HG03095 (cell line): ENCODE results near the gene MLF1.
A peak's percentile ranks its signal among the peaks of the same experiment; 100 is the strongest.
"Not testable (repeated sequence)": the region's sequence is repeated elsewhere in the genome, so short reads cannot be mapped to it uniquely, and the experiment has no call there.

Experiments used
- ATAC-seq: cut with Tn5 transposase; IDR thresholded peaks from one replicate; pipeline ENCODE4 v1.9.1; 2021; ENCODE audit warnings: moderate library complexity; ENCODE audit not compliant: unreplicated experiment

The MLF1 gene, protein sequence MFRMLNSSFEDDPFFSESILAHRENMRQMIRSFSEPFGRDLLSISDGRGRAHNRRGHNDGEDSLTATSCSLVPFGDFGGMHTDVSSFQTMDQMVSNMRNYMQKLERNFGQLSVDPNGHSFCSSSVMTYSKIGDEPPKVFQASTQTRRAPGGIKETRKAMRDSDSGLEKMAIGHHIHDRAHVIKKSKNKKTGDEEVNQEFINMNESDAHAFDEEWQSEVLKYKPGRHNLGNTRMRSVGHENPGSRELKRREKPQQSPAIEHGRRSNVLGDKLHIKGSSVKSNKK

DNA sequence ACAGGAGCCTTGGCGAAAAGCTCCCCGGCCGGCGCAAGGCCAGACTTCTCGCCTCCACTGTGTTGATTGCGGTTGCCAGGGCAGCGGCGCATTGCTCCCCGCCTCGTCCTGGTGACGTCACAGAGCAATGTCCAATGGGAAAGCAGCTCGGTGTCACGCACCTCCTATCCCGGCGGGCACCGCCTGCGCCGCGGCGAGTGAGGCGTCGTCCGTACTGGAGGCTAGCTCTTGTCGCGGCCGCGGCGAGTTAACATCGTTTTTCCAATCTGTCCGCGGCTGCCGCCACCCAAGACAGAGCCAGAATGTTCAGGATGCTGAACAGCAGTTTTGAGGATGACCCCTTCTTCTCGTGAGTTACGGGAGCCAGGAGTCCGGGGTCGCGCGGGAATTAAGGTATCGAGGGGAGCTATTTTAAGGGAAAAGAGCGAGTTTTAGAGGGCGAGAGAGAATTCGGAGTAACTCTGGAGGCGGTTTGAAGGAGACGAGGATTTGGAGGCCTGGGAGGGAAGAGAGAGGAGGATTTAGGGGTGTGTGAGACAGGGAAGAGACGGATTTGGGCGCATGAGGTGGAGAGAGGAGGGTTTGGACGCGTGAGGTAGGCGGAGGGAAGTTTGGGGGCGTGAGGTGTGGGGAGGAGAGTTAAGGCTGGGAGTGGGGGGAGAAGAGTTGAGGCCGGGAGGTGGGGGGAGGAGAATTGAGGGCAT, at the start of gene MLF1:
Gene MLF1, plus strand, starts transcription at position 196 of the 704 bp plus-strand sequence. Its CDS starts 107 bp downstream, at position 303.
- ATAC-seq, result peak; percentile 100

DNA sequence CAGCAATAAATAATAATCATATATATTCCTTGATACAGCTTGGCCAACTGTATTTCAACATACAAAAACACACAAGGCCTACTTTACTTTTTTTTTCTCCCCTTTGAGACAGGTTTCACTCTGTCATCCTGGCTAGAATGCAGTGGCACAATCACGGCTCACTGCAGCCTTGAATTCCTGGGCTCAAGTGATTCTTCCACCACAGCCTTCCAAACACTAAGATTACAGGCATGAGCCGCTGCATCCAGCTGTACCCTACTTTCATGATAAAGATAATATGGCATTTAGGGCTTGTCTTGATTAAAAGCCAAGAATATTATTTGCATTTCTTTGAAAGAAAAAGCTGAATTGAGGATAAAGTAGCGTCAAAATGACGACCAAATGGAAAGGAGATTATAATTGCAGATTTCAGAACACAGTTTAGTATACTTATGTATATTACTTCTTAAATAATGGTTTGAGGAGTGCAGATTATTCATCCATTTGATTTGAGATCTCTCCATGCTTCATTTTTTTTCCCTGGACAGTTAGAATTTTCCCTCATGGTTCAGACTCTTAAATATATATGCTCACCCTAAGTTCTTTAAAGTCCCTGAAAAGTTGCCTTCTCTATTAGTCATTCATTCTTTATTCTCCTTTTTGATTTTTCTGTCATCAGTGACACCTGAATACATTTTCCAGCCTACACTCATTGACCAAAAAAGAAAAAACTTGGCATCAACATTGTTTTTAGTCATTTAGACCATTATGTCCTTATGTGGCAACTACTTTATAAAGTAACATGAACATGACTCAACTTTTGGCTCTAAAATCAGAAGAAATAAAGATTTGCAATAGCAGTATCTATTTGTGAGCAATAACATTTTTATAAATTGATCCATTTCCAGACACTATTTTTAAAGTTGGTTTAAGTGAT, 48.5 kb upstream of the MLF1 start:
- ATAC-seq, result no peak

DNA sequence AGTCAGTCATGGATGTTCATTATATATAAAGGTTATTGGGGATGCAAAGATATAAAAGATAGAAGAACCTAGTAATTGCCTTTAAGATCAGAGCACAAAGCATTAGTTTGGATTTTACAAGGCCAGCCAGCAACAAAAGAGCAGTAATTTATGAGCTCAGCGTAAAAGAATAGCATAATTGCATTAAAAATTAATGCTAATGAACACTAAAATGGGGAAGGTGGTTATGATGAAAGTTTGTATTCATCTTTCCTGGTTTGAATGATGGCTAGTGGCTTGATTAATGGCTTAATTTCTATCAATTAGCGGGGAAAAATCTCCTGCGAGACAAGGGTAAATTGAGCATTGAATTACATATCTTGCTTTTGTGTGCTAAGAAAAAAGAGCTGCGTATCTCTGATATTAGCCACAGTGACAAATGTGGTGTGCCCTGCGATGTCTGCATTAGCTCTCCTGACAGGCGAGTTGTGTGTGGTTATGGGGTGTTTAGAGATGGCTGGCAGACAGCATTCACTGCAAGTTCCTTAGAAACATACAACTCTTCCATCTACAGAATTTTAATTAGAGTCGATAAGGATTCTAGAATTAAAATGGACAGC, 42.8 kb upstream of the MLF1 start:
- ATAC-seq, result no peak

DNA sequence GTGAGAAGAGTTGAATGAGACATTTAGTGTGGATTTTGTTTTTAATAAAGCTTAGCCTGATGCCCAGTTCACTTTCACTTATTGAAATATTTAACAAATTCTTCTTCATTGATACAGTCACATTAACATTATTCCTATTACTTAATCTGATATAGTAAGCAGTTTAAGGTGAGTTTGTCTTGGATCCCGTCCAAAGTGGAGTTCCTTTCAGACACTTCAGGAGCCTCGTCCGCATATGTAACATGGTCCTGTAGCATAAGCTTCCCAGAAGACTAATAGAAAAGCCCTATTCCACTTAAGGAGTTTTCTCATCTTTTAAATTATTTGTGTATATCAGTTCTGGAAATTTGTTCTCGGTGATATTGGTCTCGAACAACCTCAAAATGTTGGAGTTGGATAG, 39.7 kb upstream of the MLF1 start:
- ATAC-seq, result no peak

DNA sequence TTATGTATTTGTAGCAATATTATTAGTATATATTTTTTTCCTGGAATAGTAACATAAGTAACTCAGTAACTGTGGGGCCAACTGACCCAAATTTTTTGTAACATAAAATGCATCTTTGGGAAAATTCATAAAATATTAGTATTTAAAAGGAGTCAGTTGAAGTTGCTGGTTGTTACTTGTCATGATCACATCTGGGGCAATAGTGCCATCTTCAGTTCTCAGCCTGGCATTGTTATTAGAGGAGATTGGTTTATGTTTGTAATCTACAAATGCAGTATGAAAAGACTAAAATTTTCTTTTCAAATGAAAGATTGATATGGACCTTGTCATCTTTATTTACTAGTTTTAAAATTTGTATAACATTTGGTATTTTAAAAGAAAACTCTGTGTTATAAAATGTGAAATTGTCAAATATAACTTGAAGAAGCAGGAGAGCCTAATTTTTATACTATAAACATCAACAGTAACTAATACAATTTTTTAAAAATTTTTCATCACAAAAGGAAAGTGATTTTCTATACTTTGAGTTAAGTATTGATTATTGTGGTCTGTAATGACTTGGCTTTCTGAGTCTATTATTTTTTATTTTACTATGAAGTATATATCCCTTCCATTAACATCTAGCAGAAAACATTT, 38.8 kb upstream of the MLF1 start:
- peak; percentile 69 for ATAC-seq

DNA sequence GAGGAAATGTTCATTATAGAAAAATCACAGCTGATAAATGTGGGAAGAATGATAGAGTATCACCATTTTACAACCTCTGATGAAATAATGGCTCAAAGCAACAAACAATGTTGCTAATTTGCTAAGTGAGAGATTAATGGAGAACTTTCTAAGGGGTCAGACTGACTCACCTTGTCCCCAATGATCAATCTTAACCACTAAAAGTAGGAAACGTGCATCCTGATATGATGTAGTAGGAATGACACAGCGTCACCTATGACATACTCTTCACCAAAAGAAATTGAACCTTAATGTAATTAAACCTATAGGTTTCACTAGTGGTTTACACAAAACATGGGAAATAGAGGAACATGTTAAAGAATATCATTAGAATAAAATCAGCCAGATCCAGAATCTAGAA, 35.1 kb upstream of the MLF1 start:
- no peak for ATAC-seq

DNA sequence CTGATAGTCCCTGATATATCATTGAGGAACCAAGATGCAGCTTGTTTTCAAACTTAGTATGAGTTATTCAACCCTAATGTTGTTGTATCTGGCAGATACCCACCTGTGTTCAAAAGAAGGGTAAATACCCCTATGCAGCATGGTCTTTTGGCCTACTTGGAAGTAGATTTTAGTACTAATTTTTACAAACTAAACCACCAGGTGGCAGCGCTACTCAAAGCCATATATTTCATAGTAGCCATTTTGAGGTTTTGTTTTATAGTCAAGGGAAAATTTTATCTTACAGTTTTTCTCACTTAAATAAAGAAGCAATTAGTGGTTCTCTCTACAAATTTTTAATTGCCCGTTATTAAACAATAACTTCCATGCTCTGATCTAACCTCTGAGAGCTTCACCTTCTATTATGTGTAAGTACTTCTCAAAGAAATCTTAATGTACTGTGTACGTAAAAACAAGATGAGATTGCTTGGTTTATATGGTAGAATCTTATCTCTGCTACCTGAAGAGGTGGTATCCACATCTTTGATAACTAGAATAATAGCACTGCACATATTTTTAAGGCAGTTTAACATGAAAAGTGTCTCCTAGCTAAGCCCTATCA, 31.5 kb upstream of the MLF1 start:
- no peak for ATAC-seq

DNA sequence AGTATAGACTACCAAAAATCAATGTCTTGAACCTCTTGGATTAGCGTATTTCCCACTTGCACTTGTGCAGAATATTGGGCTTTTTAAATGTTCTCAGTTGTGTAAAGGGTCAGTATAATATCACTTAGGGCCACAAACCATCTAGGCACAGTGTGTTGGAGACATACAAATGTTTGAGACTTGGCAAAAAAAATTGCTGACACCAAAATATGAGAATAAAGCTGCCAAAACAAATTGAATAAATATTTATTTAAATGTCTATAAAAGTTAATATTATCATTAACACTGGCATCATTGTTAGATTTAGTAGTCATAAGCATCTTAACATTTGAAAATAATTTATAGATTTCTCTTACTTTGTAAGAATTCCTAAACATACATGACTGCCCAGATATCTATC, 30.9 kb upstream of the MLF1 start:
- ATAC-seq, result no peak

DNA sequence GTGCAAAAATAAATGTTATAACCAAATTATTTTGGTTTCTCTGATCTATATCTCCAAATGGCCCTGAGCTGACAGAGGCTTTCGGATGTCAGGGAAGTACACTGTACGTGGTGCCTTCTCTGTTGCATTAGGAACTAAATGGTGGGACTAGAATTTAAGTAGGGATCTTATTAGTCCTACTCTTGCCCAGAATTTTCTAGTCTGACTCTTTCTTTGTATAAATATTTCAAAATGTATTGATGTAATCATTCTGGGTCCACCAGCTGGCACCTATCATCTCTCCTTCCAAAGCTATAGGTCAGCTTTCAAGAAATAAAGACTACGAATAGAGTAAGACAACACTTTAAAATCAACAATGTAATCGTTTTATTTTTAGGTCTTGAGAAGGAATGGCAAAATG, 22.3 kb upstream of the MLF1 start:
- ATAC-seq, result no peak

DNA sequence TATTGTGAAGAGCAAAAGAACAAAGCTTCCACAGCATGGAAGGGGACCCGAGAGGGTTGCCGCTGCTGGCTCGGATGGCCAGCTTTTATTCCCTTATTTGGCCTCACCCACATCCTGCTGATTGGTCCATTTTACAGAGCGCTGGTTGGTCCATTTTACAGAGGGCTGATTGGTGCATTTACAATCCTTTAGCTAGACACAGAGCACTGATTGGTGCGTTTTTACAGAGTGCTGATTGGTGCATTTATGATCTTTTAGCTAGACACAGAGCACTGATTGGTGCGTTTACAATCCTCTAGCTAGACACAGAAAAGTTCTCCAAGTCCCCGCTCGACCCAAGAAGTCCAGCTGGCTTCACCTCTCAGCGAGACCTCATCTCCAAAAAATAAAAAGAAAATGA, 21.1 kb upstream of the MLF1 start:
- not testable (repeated sequence) for ATAC-seq

DNA sequence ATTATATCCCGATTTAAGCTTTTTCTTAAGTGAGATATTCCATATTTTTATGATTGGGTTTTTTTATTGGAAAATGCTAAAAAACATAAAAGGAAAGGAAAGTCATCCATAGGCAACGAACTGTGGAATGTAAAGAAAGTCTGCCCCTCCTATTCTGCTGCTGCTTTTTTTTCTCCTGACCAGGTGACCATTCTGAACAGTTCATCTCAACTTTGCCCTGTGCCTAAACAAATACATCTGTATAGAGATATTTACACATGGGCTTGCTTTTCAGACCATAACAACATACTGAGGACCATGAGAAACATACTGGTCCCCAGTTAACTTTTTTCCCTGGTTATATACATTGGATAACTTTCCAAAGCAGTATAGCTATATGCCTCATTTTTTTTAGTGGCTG, 18.9 kb upstream of the MLF1 start:
- ATAC-seq, result no peak

DNA sequence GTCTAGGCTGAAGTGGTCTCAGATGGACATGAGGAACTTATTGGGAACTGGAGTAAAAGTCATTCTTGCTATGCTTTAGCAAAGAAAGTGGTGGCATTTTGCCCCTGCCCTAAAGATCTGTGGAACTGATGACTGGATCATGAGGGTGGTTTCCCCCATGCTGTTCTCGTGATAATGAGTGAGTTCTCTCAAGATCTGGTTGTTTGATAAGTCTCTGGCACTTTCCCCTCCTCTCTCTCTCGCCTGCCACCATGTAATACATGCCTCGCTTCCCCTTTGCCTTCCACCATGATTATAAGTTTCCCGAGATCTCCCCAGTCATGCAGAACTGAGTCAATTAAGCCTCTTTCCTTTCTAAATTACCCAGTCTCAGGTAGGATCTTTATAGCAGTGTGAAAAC, 11.5 kb upstream of the MLF1 start:
- ATAC-seq, result no peak

DNA sequence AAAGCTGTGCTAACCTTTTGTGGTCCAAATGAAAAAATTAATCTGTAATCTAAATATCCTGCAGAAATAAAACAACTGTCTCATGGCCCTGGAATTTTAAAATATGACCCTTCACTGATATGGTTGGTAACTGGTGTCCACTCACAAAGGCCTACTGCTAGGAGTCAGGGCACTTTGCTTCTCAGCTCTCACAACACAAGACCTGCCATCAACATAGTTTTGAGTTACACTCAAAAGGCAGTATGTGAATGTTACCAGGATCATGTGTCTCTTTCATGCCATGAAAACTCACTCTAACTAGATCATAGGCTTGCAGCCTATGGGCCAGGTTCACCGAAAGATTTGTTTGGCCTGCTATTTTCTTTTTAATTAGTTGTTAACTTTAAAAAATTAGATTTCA, 10.0 kb upstream of the MLF1 start:
- ATAC-seq, result no peak

DNA sequence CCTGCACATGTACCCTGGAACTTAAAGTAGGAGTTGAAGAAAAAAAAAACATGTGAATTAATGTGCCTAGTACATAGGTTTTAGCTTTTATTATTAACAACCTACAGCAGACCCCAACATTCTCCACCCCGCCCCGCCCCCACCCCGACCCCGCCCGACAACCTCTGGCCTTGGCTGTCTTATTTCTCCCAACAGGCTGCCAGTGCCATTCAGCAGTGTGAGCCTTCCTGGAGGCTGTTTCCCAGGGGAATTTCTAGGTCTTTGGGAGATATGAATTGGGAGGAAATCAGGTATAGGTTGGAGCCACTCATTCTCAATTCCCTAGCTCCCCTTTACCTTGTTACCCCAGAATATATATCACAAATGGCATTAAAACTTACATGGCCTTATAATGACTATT, 8.3 kb upstream of the MLF1 start:
- no peak for ATAC-seq

DNA sequence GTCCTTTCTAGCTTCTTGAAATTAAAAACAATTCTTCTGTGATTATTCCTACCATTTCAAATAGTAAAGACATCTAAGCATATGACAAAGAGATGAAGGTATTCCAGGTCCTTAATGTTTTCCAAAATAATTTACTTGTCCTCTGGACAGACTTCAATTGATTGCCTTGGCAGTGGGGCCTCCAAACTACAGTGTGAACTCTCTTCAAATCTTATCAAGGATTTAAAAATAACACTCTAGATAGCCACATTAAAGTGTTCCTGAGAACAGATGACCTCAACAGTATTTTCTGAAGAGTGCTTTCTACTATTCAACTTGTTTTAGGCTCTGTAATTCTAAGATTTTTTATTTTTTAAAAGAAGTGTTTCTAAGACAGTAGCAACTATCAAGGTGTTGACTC, 7.9 kb upstream of the MLF1 start:
- ATAC-seq, result no peak

DNA sequence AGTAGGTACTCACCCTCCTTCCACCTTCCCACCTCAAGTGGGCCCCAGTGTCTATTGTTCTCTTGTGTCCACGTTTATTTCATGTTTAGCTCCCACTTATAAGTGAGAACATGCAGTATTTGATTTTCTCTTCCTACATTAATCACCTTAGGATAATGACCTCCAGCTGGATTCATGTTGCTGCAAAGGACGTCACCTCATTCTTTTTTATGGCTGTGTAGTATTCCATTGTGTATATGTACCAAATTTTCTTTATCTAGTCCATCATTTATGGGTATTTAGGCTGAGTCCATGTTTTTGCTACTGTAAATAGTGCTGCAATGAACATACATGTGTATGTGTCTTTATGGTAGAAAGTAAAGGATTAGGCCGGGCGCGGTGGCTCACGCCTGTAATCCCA, 5.9 kb upstream of the MLF1 start:
- no peak for ATAC-seq

DNA sequence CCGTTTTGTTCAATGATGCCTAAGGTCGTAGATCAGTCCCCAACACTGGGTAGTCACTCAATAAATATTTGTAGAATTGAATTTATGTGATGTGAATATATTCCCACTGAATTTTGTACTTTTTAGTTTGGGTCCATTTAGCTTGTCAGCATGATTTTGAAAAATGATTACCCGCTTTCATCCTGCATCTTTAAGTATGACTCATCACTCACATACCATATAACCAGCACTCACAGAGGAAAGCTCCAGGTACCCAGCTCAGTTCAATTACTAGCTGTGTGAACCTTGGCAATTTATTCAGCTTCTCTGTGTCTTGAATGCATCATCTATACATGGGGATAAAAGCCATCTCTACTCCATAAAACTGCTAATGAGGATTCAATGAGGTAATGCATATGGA, 2.2 kb upstream of the MLF1 start:
- no peak for ATAC-seq

DNA sequence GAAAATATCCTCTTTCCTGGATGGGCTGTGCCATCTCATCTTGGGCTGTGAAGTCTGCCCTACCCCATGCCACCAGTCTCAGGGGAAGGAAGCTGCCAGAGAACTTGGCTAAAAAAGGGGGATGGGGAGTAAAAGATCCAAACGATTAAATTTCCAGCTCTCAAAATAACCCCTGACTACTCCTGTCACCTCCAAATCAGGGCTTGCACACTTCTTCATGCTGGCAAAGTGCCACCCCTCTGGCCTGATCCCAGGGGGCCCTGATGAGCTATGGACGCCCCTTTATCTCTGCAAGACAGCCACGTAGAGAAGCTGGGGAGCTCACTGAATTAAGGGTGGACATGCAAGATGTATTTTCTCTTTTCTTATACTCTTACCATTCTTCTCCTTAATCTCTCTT, 1.2 kb upstream of the MLF1 start:
- ATAC-seq, result no peak

DNA sequence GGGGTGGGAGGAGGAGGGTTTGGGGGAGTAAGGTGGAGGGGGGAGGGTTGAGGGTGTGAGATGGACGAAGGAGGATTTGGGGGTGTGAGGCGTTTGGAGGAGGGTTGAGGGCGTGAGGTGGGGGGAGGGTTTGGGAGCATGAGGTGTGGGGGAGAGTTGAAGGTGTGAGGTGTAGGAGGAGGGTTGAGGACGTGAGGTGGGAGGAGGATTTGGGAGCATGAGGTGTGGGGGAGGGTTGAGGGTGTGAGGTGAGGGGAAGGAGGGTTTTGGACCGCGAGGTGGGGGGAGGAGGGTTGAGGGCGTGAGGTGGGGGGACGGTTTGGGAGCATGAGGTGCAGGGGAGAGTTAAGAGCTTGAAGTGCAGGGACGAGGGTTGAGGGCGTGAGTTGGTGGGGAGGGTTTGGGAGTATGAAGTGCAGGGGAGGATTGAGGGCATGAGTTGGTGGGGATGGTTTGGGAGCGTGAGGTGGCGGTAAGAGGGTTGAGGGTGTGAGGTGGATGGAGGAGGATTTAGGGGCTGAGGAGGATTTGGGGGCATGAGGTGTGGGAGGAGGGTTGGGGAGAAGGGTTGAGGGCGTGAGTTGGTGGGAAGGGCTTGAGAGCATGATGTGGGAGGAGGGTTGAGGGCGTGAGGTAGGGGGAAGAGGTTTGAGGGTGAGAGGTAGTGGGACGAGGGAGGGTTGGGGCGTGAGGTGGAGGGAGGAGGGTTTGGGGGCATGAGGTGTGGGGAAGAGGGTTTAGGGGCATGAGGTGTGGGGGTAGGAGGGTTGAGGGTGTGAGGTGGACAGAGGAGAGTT, 1.2 kb downstream of the MLF1 start:
- no peak for ATAC-seq

DNA sequence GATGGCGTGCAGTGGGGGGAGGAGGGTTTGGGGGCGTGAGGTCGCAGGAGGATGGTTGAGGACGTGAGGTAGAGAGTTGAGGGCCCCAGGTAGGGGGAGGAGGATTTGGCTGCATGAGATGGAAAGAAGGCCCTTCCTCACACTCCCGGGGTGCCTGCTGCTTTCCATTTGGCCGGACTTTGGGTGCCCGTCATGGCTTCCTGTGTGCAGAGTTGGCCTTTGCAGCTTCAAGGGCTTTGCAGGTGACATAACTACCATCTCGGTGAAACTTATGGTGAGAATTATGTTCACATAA, 1.7 kb downstream of the MLF1 start:
- no peak for ATAC-seq
